ENCODE measurements around the gene CAPN12. TPM values are rescaled to one million over a fixed set of nuclear protein-coding genes. Genes with fewer than 3 reads are reported as not detected.

CAPN12 gene
- total and polyA plus RNA-seq, 4 donors = 1.0 to 4.5 (median 2.4) TPM

- WGBS, 2 donors = 49 to 50% methylated on average over 10 of the region's 10 CpGs
- DNase-seq (peak; percentile 35 to 67), ATAC-seq (ENCODE audit: low FRiP score) (no peak)
- no peaks in the 10 kb centered on the region for H3K4me1 ChIP-seq (ENCODE audit: control insufficient read depth in 1 of 2, insufficient read depth in 2 of 2, low read length in 2 of 2)
- H3K27me3 ChIP-seq (ENCODE audit: control insufficient read depth in 1 of 2, insufficient read depth in 2 of 2, low read length in 1 of 2) = no peaks in the 10 kb centered on the region
- peaks cover 3 to 23% of the 10 kb centered on the region in 2 donors for H3K36me3 ChIP-seq (ENCODE audit: control insufficient read depth in 1 of 2, insufficient read depth in 2 of 2, low read length in 1 of 2)
- intact Hi-C loops (cut with DNase I) = loop anchor here in 1 of 2 donors (5.0 to 10.0 kb wide), 2 partner anchors 101 to 337 kb away; partner anchors contain the start of gene ECH1
- no peak overlapping the region for H3K4me3 ChIP-seq (ENCODE audit: low read length in 2 of 2)
- no peaks in the 10 kb centered on the region for H3K9me3 ChIP-seq (ENCODE audit: control insufficient read depth, low read length)
- peak overlapping the region in 1 of 2 donors; percentile 16 for H3K27ac ChIP-seq (ENCODE audit: low read depth in 1 of 2, low read length in 2 of 2)
Measured at GRCh38 chr19:38731654-38732301, 12.5 kb downstream of the CAPN12 start.

GRCh38 chr19:38730731-38731589 is 13.3 kb downstream of the CAPN12 start:
- H3K27me3 ChIP-seq (ENCODE audit: control insufficient read depth in 1 of 2, insufficient read depth in 2 of 2, low read length in 1 of 2) = no peaks in the 10 kb centered on the region
- DNase-seq (peak; percentile 47 to 68), ATAC-seq (ENCODE audit: low FRiP score) (no peak)
- no peaks in the 10 kb centered on the region for H3K4me1 ChIP-seq (ENCODE audit: control insufficient read depth in 1 of 2, insufficient read depth in 2 of 2, low read length in 2 of 2)
- H3K27ac ChIP-seq (ENCODE audit: low read depth in 1 of 2, low read length in 2 of 2) = peak overlapping the region in 1 of 2 donors; percentile 10
- H3K36me3 ChIP-seq (ENCODE audit: control insufficient read depth in 1 of 2, insufficient read depth in 2 of 2, low read length in 1 of 2) = peaks cover 5 to 23% of the 10 kb centered on the region in 2 donors
- no peak overlapping the region for H3K4me3 ChIP-seq (ENCODE audit: low read length in 2 of 2)
- H3K9me3 ChIP-seq (ENCODE audit: control insufficient read depth, low read length) = no peaks in the 10 kb centered on the region
- intact Hi-C loops (cut with DNase I) = loop anchor here in 1 of 2 donors (5.0 to 10.0 kb wide), 2 partner anchors 101 to 336 kb away; partner anchors contain the start of gene ECH1
- WGBS, 2 donors = 87% methylated on average over 19 of the region's 19 CpGs

- no peak overlapping the region for H3K4me3 ChIP-seq (ENCODE audit: low read length in 2 of 2)
- peaks cover 5 to 23% of the 10 kb centered on the region in 2 donors for H3K36me3 ChIP-seq (ENCODE audit: control insufficient read depth in 1 of 2, insufficient read depth in 2 of 2, low read length in 1 of 2)
- intact Hi-C loops (cut with DNase I) = loop anchor here in 1 of 2 donors (5.0 to 10.0 kb wide), 2 partner anchors 102 to 336 kb away; partner anchors contain the start of gene ECH1
- no peaks in the 10 kb centered on the region for H3K4me1 ChIP-seq (ENCODE audit: control insufficient read depth in 1 of 2, insufficient read depth in 2 of 2, low read length in 2 of 2)
- DNase-seq = no peak
- H3K9me3 ChIP-seq (ENCODE audit: control insufficient read depth, low read length) = no peaks in the 10 kb centered on the region
- 88% methylated on average over 7 of the region's 7 CpGs for WGBS, 2 donors
- no peaks in the 10 kb centered on the region for H3K27me3 ChIP-seq (ENCODE audit: control insufficient read depth in 1 of 2, insufficient read depth in 2 of 2, low read length in 1 of 2)
- no peak overlapping the region for H3K27ac ChIP-seq (ENCODE audit: low read depth in 1 of 2, low read length in 2 of 2)
- no peak for ATAC-seq (ENCODE audit: low FRiP score)
Measured at GRCh38 chr19:38730470-38730730, 13.9 kb downstream of the CAPN12 start.

GRCh38 chr19:38729653-38730469 is 14.4 kb downstream of the CAPN12 start:
- ATAC-seq (ENCODE audit: low FRiP score) (peak; percentile 46), DNase-seq (peak; percentile 78 to 92)
- WGBS, 2 donors = 65 to 67% methylated on average over 17 of the region's 17 CpGs
- Histone ChIP-seq H3K27ac (ENCODE audit: low read depth in 1 of 2, low read length in 2 of 2) (no peak overlapping the region), H3K4me1 (ENCODE audit: control insufficient read depth in 1 of 2, insufficient read depth in 2 of 2, low read length in 2 of 2) (no peaks in the 10 kb centered on the region), H3K36me3 (ENCODE audit: control insufficient read depth in 1 of 2, insufficient read depth in 2 of 2, low read length in 1 of 2) (peaks cover 5 to 27% of the 10 kb centered on the region in 2 donors), H3K4me3 (ENCODE audit: low read length in 2 of 2) (no peak overlapping the region), H3K27me3 (ENCODE audit: control insufficient read depth in 1 of 2, insufficient read depth in 2 of 2, low read length in 1 of 2) (no peaks in the 10 kb centered on the region), H3K9me3 (ENCODE audit: control insufficient read depth, low read length) (no peaks in the 10 kb centered on the region)
- intact Hi-C loops (cut with DNase I) = loop anchor here in 1 of 2 donors (5.0 to 10.0 kb wide), 2 partner anchors 102 to 335 kb away; partner anchors contain the start of gene ECH1

GRCh38 chr19:38728752-38729541 is 15.3 kb downstream of the CAPN12 start:
- H3K36me3 ChIP-seq (ENCODE audit: control insufficient read depth in 1 of 2, insufficient read depth in 2 of 2, low read length in 1 of 2) = peaks cover 5 to 34% of the 10 kb centered on the region in 2 donors
- no peak overlapping the region for H3K4me3 ChIP-seq (ENCODE audit: low read length in 2 of 2)
- DNase-seq (peak in 1 of 2 donors; percentile 77), ATAC-seq (ENCODE audit: low FRiP score) (no peak)
- no peaks in the 10 kb centered on the region for H3K9me3 ChIP-seq (ENCODE audit: control insufficient read depth, low read length)
- WGBS, 2 donors = 79 to 80% methylated on average over 36 to 37 of the region's 37 CpGs
- H3K4me1 ChIP-seq (ENCODE audit: control insufficient read depth in 1 of 2, insufficient read depth in 2 of 2, low read length in 2 of 2) = no peaks in the 10 kb centered on the region
- H3K27me3 ChIP-seq (ENCODE audit: control insufficient read depth in 1 of 2, insufficient read depth in 2 of 2, low read length in 1 of 2) = no peaks in the 10 kb centered on the region
- peak overlapping the region in 1 of 2 donors; percentile 9 for H3K27ac ChIP-seq (ENCODE audit: low read depth in 1 of 2, low read length in 2 of 2)
- intact Hi-C loops (cut with DNase I) = no loop called here

GRCh38 chr19:38727868-38728660 is 16.2 kb downstream of the CAPN12 start:
- ATAC-seq (ENCODE audit: low FRiP score) (no peak), DNase-seq (no peak)
- Histone ChIP-seq H3K27ac (ENCODE audit: low read depth in 1 of 2, low read length in 2 of 2) (peak overlapping the region in 1 of 2 donors; percentile 34), H3K36me3 (ENCODE audit: control insufficient read depth in 1 of 2, insufficient read depth in 2 of 2, low read length in 1 of 2) (peaks cover 5 to 39% of the 10 kb centered on the region in 2 donors), H3K27me3 (ENCODE audit: control insufficient read depth in 1 of 2, insufficient read depth in 2 of 2, low read length in 1 of 2) (no peaks in the 10 kb centered on the region), H3K4me3 (ENCODE audit: low read length in 2 of 2) (no peak overlapping the region), H3K4me1 (ENCODE audit: control insufficient read depth in 1 of 2, insufficient read depth in 2 of 2, low read length in 2 of 2) (no peaks in the 10 kb centered on the region), H3K9me3 (ENCODE audit: control insufficient read depth, low read length) (no peaks in the 10 kb centered on the region)
- intact Hi-C loops (cut with DNase I) = no loop called here
- WGBS, 2 donors = 67 to 73% methylated on average over 25 to 33 of the region's 33 CpGs

GRCh38 chr19:38727306-38727867 is 16.9 kb downstream of the CAPN12 start:
- no peak for DNase-seq
- intact Hi-C loops (cut with DNase I) = no loop called here
- H3K36me3 ChIP-seq (ENCODE audit: control insufficient read depth in 1 of 2, insufficient read depth in 2 of 2, low read length in 1 of 2) = peaks cover 5 to 43% of the 10 kb centered on the region in 2 donors
- no peak overlapping the region for H3K27ac ChIP-seq (ENCODE audit: low read depth in 1 of 2, low read length in 2 of 2)
- H3K4me3 ChIP-seq (ENCODE audit: low read length in 2 of 2) = no peak overlapping the region
- H3K4me1 ChIP-seq (ENCODE audit: control insufficient read depth in 1 of 2, insufficient read depth in 2 of 2, low read length in 2 of 2) = no peaks in the 10 kb centered on the region
- no peak for ATAC-seq (ENCODE audit: low FRiP score)
- H3K27me3 ChIP-seq (ENCODE audit: control insufficient read depth in 1 of 2, insufficient read depth in 2 of 2, low read length in 1 of 2) = no peaks in the 10 kb centered on the region
- H3K9me3 ChIP-seq (ENCODE audit: control insufficient read depth, low read length) = no peaks in the 10 kb centered on the region
- 84 to 87% methylated on average over 17 of the region's 17 CpGs for WGBS, 2 donors

All from aorta (tissue), 5 donors.